ENCODE results near the gene BTRC. TPM values are rescaled to one million over a fixed set of nuclear protein-coding genes. Genes with fewer than 3 reads are reported as not detected.
"Not testable (repeated sequence)": the region's sequence is repeated elsewhere in the genome, so short reads cannot be mapped to it uniquely, and the experiment has no call there.

The BTRC gene
- total RNA-seq, 1 donor from 2014 or later: 27.5 TPM

- no peaks in the 10 kb centered on the region for H3K36me3 Mint-ChIP-seq (ENCODE audit: low read depth, unreplicated experiment)
- DNase-seq (ENCODE audit: low spot score): no peak
- no peak overlapping the region for H3K4me3 Mint-ChIP-seq (ENCODE audit: unreplicated experiment)
- no peaks in the 10 kb centered on the region for H3K9me3 Mint-ChIP-seq (ENCODE audit: unreplicated experiment)
- peaks cover 2% of the 10 kb centered on the region for H3K27me3 Mint-ChIP-seq (ENCODE audit: unreplicated experiment)
- H3K4me1 Mint-ChIP-seq (ENCODE audit: unreplicated experiment): no peaks in the 10 kb centered on the region
- TF ChIP-seq, protein P1, sequence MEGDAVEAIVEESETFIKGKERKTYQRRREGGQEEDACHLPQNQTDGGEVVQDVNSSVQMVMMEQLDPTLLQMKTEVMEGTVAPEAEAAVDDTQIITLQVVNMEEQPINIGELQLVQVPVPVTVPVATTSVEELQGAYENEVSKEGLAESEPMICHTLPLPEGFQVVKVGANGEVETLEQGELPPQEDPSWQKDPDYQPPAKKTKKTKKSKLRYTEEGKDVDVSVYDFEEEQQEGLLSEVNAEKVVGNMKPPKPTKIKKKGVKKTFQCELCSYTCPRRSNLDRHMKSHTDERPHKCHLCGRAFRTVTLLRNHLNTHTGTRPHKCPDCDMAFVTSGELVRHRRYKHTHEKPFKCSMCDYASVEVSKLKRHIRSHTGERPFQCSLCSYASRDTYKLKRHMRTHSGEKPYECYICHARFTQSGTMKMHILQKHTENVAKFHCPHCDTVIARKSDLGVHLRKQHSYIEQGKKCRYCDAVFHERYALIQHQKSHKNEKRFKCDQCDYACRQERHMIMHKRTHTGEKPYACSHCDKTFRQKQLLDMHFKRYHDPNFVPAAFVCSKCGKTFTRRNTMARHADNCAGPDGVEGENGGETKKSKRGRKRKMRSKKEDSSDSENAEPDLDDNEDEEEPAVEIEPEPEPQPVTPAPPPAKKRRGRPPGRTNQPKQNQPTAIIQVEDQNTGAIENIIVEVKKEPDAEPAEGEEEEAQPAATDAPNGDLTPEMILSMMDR (IDR thresholded peaks at IDR 0.05; ENCODE audit: unreplicated experiment): no peak
- no peak overlapping the region for H3K27ac Mint-ChIP-seq (ENCODE audit: unreplicated experiment)
Measured at GRCh38 chr10:101341438-101341837, 12.5 kb upstream of the BTRC start.

DNA sequence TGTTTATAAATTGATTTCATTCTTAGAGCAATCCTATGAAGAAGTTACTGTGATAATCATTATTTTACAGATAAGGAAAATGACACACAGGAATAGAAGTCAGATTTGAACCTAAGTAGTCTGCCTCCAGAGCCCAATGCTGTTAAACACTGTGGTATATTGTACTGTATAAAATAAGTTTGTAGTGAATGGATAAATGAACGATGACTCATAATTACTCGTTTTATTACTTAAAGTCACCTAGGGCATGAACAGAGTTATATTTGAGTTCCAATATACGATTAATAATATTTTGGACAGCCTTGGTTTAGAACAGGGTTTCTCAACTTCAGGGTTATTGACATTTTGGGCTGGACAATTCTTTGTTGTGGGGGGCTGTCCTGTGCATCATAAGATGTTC lies 7.8 kb upstream of the BTRC start:
- Mint-ChIP-seq H3K27me3 (ENCODE audit: unreplicated experiment) (peaks cover 2% of the 10 kb centered on the region), H3K4me1 (ENCODE audit: unreplicated experiment) (no peaks in the 10 kb centered on the region), H3K9me3 (ENCODE audit: unreplicated experiment) (no peaks in the 10 kb centered on the region), H3K27ac (ENCODE audit: unreplicated experiment) (no peak overlapping the region), H3K4me3 (ENCODE audit: unreplicated experiment) (no peak overlapping the region), H3K36me3 (ENCODE audit: low read depth, unreplicated experiment) (no peaks in the 10 kb centered on the region)
- no peak for DNase-seq (ENCODE audit: low spot score)
- TF ChIP-seq, protein P1 (IDR thresholded peaks at IDR 0.05; ENCODE audit: unreplicated experiment): no peak

DNA sequence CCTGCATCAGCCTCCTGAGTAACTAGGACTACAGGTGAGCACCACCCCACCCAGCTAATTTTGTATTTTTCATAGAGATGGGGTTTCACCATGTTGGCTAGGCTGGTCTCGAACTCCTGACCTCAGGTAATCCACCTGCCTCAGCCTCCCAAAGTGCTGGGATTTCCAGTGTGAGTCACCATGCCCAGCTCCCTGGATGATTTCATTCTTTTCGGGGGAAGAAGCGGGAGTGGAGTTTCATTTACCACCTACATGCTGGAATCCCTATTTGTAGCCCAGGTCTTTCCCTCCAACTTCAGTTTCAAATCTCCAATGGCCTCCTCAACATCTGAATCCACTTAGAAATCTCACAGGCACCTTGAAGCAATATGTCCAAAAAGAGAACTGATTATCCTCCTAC lies 2.9 kb upstream of the BTRC start:
- Mint-ChIP-seq H3K4me3 (ENCODE audit: unreplicated experiment) (no peak overlapping the region), H3K36me3 (ENCODE audit: low read depth, unreplicated experiment) (no peaks in the 10 kb centered on the region), H3K4me1 (ENCODE audit: unreplicated experiment) (peaks cover 9% of the 10 kb centered on the region), H3K27me3 (ENCODE audit: unreplicated experiment) (no peaks in the 10 kb centered on the region), H3K27ac (ENCODE audit: unreplicated experiment) (no peak overlapping the region), H3K9me3 (ENCODE audit: unreplicated experiment) (no peaks in the 10 kb centered on the region)
- no peak for DNase-seq (ENCODE audit: low spot score)
- TF ChIP-seq, protein P1 (IDR thresholded peaks at IDR 0.05; ENCODE audit: unreplicated experiment): no peak

- no peak for DNase-seq (ENCODE audit: low spot score)
- Mint-ChIP-seq H3K27ac (ENCODE audit: unreplicated experiment) (no peak overlapping the region), H3K9me3 (ENCODE audit: unreplicated experiment) (no peaks in the 10 kb centered on the region), H3K27me3 (ENCODE audit: unreplicated experiment) (no peaks in the 10 kb centered on the region), H3K4me1 (ENCODE audit: unreplicated experiment) (peaks cover 9% of the 10 kb centered on the region), H3K36me3 (ENCODE audit: low read depth, unreplicated experiment) (no peaks in the 10 kb centered on the region), H3K4me3 (ENCODE audit: unreplicated experiment) (no peak overlapping the region)
- TF ChIP-seq, protein P1 (IDR thresholded peaks at IDR 0.05; ENCODE audit: unreplicated experiment): no peak
Measured at GRCh38 chr10:101351477-101351876, 2.5 kb upstream of the BTRC start.

DNA sequence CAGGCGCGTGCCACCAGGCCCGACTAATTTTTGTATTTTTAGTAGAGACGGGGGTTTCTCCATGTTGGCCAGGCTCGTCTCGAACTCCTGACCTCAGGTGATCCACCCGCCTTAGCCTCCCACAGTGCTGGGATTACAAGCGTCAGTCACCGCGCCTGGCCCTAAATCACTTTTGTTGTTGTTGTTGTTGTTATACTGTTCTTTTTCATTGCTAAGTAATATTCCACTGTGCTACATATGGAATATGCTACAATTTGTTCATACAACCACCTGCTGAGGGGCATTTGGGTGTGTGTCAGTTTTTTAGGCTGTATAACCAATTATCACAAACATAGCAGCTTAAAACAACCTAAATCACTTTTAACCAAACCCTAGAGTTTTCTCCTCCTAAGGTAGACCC lies 1.1 kb upstream of the BTRC start:
- not testable (repeated sequence) for H3K36me3 Mint-ChIP-seq (ENCODE audit: low read depth, unreplicated experiment); H3K27ac Mint-ChIP-seq (ENCODE audit: unreplicated experiment); H3K4me3 Mint-ChIP-seq (ENCODE audit: unreplicated experiment); H3K27me3 Mint-ChIP-seq (ENCODE audit: unreplicated experiment); H3K9me3 Mint-ChIP-seq (ENCODE audit: unreplicated experiment); H3K4me1 Mint-ChIP-seq (ENCODE audit: unreplicated experiment); DNase-seq (ENCODE audit: low spot score)
